ENCODE results near the gene LTBR.

The LTBR gene

DNA sequence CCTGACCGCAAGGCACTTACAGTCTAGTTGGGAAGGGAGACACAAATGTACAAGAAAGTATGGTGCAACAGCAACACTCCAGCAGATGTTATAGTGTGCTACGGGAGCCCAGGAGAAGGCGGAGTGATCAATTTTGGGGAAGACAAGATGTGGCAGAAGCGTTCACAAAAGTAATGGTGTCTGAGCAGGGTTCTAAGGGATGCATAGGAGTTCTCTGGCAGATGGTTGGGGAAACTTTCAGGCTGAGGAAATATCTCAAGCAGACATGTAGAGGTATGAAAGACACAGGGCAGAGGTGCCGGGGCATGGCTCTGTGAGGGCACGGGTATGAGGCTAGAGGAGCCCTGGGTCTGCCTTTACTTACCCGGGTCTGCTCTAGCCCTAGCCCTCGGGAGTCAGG is 37.0 kb upstream of the LTBR start:
- DNase-seq (ENCODE audit: low read depth): no peak

DNA sequence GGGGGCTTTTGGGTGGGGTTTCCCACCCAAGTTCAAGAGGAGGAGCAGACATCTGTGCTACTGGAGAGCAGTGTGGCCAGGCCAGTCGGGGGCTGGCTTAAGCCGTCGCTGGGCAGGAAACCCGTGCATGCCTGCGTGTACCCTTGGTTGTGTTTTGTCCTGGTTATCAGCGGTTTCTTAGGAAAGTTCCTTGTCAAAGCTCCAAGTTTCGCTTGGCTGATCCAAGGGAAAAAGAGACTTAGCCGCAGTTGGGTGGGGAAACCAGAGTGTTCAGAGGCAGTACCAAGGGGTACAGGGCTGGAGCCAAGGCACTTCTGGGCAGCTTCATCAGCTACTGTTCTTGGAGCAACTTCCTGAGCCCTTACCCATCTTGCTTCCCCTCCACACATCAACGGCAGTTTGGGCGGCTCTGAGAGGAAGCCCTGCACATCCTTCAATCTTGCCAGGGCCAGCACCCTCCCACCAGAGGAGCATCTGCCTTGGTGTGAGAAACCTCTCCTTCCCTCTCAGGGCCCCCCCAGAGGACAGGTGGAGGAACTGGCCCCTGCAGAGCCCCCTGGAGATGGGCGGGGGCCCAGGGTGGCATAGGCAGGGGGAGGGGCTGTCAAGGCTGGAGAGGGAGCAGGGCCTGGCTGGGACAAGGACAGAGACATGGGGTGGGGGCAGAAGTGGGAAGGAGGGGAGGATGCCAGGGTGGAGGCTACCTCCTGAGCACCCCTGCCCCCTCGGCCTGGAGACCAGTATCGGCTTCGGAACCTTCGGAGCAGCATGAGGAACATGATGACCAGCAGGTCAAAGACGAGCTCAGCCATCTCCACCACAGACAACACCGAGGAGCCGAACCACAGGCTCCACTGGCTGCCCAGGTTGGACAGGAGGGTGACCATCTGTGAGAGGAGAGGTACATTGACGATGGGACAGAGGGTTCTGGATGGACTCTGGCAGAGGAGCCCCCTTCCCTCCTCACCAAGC is 36.3 kb upstream of the LTBR start:
- no peak for DNase-seq (ENCODE audit: low read depth)

DNA sequence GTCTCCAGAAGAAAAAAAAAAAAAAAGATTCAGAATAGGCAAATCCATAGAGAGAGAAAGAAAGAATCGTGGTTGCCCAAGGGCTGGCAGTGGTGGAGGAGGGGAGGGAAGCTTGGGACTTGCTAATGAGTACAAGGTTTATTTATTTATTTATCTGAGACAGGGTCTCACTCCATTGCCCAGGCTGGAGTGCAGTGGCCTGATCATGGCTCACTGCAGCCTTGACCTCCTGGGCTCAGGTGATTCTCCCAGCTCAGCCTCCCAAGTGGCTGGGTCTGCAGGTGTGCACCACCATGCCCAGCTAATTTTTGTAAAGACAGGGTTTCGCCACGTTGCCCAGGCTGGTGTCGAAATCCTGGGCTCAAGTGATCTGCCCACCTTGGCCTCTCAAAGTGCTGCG is 32.3 kb upstream of the LTBR start:
- no peak for DNase-seq (ENCODE audit: low read depth)

DNA sequence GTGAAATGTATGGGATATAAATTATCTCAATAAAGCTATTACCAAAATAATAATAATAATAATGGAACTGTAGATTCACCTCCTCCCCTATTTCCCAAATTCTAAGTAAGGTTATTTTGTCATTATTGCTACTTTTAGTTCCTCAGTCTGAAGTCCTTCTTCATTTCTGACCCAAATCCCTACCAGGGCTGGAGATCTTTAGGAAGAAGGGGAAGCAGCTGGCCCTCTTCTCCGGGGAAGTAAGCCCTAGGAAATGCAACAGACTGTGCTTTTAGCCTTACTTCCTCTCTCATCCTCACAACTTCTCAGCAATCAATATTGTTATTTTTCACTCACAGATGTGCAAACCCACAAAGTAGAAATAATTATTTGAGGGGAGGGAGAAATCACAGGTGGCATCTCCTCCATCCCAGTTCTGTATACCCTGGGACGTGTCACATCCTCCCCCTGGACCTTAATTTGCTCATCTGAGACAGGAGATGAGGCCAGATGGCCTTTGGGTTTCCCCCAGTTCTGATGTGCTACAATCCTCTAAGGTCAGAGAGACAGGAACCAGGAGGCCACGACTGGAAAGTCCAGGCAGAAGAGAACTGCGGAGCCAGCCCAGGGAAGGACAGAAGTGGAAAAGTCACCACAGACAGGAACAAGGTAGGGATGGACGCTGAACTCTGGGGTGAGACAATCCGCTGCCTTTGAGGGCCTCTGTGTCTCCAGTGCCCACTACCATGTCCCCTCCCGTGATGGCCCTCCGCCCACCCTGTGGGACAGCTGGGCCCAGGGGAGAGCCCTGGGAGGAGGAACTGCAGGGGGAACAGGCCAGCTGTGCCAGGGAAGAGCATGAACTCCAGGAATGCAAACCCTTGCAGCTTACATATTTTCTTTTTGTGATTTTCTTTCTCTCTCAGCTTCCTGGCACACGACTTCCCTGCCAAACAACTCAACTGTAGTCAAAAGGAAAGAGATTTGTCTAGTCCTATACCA is 31.5 kb upstream of the LTBR start:
- no peak for DNase-seq (ENCODE audit: low read depth)

DNA sequence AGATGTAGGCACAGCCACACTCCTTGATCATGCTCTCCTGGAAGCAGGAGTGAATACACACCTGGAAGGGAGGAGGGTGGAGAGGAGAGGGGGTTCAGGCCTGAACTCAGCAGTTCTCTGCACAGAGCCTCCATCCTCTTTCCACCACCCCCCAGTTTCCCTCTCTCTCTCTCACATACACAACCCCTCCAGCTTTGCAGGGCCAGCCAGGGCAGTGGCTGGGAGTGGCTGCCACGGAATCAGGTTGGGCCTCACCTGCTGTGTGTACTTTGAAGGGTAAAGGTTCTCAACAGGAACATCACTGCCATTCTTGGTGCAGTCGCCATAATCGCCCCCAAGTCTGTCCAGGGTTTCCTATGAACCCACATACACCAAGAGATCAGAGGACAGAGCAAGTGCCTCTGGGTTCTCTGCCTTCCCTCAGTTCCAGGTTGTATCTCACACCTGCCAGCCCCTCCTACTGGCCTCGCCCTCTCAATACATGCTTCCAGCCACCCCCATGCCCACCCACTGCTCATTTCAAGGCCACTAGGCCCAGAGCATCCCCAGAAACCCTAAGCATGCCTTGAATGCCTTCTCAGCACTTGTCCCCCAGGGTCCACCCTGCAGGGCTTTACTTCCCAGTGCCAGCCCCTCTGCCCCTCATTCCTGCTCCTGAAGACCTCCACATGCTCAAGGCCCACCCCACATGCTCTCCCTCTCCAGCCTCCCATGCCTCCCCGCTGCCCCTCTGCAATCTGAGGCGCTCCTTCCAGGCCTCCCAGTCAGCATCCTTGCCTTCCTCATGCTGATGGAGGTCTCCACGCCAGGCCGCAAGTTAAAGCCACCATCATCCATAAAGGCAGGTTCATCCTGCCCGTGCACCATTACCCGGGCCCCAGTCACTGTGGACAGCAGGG is 29.2 kb upstream of the LTBR start:
- DNase-seq (ENCODE audit: low read depth): no peak

DNA sequence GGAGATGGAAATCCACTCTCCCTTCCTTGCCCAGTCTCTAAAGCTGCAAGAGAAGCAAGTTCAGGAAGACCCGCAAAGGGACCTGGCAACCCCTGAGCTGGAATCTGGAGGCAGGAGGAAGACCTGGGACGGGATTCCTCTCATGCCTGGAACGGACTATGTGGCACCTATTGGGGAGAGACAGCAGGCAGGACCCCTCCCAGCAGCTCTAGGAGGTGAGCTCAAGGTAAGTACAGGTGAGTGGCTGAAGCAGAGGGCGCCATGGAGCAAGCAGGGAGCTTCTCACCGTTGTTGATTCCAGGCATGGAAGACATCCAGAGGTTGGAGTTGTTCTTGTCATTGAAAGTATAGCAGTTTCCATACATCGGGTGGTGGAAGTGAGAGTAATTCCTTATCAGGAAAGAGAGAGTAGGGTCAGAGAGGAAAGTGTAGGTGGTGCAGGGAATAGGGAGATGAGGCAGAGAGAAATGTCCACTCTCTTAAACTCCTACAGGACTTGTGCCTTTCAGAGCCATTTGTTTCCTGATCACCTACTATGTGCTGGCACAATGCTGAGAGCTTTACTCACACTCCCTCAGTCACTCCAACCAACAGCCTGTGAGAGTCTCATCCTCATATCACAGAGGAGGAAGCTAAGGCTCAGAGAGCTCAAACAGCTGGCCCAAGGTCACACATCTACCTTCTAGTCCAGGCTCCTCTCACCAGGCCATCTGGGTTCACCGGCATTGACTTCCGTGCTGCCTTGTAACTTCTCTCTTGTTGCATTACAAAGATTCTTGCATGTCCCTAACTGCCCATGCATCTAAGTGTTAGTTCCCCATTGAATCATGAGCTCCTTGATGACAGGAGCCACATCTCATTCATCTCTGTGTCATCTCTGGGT is 28.2 kb upstream of the LTBR start:
- no peak for DNase-seq (ENCODE audit: low read depth)

DNA sequence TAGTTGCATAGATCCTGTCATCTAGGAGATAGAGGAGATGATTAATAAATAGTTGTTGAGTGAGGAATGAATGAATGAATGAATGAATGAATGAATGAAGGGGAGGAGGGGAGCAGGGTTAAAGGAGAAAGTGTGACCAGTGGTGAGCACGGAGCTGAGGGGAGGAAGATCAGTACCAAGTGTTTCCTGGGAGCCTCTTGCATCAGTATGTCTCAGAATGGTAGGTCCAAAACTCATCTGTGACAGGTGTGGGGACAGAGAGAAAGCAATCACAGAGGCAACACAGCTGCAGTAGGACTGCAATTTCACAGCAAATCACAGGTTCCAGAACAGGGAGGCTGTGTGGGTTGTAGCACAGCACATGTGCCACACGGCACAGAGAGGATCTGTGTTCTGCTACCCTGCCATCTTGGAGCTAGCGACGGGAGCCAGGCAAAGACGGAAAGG is 27.6 kb upstream of the LTBR start:
- DNase-seq (ENCODE audit: low read depth): no peak

DNA sequence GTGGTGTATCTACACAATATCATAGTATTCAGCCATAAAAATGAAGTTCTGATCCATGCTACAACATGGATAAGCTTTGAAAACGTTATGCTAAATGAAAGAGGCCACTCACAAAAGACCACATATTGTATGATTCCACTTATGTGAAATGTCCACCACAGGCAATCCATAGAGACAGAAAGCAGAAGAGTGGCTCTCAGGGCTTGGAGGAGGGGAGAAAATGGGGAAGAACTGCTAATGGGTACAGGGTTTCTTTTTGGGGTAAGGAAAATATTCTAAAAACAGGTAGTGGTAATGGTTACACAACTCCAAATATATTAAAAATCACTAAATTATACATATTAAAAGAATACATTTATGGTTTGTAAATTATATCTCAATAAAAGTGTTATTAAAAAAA is 25.1 kb upstream of the LTBR start:
- no peak for DNase-seq (ENCODE audit: low read depth)

DNA sequence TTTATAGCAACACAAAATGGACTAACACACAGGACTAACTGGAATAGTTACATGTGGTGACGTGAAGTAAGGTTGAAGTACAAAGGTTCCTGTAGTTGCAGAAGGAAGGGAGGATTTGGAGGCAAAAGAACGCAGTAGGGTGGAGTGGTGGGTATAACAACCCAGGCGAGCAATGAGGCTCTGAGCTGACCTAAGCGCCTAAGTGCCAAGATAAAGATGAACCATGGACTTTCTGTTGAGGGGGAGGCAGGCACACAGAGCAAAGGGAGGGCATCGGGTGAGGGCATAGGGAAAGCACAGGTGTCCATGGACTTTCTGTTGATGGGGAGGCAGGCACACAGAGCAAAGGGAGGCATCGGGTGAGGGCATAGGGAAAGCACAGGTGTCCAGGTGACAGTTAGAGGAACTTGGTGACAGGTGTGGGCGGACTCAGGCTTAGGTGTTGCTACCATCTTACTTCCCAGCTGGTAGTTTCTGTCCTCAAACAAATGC is 23.8 kb upstream of the LTBR start:
- DNase-seq (ENCODE audit: low read depth): no peak

DNA sequence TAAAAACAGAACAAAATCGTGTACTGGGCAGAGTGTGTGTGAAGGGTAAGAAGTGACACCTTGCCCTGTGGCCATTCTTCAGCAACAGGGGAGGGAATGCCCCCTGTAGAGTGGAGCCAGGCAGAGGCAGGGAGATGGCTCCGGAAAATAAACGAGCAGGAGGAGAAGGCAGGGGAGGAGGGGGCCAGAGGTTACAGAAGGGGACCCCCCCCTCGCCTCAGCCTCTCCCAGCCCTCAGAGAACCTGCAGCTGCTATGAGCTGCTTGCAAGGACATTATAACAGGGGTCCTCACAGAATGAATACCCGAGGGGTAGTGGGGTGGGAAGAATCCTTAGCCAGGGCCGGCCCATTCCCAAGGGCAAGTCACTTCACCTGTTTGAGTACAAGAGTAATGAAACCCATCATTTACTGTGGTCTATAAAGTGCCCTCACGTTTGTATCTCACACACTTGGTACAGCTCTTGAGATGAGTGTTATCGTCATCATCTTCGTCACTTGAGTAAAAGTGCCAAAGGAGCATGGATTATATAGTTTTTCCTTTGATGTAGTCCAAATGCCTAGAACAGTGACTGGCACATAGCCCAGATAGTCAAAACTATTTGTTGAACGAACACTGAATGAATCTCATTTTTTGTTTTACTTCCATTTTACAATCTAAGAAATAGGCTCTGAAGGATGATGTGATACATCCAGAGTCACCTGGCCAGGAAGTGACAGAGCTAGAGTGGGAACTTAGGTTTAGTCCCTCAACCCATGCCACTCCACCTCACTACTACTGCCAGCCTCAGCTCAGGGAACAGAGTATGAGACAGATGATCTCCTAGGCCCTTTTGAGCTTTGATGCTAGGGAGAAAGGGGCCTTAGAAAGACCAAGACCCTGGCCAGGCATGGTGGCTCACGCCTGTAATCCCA is 23.1 kb upstream of the LTBR start:
- DNase-seq (ENCODE audit: low read depth): no peak

DNA sequence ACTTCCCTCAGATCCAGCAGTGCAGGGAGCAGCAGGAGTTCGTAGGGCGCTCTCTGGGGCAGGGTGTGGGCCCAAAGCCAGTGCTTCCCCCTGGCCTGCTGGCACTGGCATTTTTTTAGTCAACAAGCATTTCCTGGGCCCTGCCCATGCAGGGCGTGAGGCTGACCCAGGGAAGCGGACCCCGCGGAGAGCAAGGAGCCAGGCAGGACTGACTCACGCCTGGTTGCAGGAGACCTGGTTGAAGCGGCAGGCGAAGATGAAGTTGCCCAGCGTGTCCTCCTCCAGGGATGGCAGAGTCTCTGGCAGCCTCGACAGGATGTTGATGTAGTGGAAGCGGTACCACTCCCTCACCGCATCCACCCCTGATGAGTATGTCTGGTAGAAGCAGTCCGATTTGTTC is 22.1 kb upstream of the LTBR start:
- DNase-seq (ENCODE audit: low read depth): no peak

DNA sequence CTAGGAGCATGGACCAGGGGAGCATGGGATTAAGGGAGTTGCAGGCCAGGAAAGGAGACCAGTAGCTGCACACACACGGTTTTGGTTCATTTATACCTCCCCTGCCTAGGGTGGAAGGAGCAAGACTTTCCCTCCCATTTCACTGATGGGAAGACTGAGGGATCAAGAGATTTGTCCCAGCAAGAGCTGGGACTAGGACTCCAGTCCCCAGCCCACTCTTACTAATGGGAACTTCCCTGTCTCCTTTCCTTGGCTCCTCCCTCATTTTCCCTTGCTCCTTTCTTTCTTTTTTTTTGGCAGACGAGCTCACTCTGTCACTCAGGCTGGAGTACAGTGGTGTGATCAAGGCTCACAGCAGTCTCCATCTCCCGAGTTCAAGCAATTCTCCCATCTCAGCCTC is 21.6 kb upstream of the LTBR start:
- no peak for DNase-seq (ENCODE audit: low read depth)

DNA sequence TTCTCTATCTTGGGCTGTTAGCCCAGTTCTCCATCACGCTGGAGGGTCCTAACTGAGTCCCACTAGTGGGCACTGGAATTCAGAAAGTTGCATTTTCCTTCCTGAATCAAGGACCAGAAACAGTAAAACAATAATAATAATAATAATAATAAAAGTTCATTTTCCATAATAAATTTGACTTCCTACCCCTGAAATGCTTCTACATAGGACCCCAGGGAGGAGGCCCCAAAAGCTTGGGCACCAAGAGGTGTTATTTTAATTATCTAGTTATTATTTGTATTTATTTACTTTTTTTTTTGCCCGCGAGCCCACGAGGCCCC is 21.0 kb upstream of the LTBR start:
- no peak for DNase-seq (ENCODE audit: low read depth)

DNA sequence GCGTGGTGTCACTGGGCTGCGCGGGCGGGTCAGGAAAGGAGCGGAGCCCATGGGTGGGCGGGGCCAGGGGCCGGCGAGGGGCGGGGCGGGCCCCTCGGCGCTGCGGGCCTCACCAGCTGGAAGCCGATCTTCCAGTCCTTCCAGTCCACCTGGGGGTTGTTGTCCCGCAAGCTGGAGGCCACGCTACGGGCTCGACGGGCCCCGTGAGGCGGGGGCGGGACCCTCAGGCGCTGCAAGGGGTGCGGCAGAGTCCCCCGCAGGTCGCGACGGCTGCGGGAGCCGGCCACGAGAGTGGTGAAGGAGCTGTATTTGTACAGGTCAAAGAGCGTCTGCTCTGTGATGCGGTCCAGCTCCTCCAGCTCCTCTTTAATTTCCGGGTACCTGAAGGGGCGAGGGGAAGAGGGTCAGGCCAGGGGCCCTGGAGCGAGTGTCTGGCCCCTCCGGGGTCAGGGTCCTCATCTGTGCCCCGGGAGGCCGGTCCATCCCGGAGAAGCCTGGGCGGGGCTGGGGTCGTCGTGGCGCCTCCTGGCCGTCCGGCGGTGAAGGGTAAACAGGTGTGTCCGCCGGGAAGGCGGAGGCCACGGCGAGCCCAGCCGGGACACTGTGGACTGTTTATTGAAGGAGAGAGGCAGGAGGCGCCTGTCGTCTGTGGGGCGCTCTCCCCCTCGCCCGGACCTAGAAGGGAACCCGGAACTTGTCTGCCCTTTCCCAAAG is 20.5 kb upstream of the LTBR start:
- no peak for DNase-seq (ENCODE audit: low read depth)

DNA sequence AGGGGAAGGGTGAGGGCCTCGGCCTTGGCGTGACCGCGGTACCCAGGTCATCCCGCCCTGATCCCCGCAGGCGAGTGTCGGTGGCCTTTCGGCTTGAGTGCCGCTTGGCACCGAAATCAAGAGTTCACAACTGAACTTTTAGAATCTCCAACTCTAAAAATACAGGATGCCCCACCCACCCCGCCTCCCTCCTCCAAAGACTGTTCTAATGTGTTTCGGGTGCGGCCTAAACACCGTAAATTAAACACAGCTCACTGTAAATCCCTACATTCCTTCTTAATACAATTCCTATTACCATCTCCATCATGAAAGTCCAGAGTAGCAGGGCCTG is 20.0 kb upstream of the LTBR start:
- DNase-seq (ENCODE audit: low read depth): no peak

DNA sequence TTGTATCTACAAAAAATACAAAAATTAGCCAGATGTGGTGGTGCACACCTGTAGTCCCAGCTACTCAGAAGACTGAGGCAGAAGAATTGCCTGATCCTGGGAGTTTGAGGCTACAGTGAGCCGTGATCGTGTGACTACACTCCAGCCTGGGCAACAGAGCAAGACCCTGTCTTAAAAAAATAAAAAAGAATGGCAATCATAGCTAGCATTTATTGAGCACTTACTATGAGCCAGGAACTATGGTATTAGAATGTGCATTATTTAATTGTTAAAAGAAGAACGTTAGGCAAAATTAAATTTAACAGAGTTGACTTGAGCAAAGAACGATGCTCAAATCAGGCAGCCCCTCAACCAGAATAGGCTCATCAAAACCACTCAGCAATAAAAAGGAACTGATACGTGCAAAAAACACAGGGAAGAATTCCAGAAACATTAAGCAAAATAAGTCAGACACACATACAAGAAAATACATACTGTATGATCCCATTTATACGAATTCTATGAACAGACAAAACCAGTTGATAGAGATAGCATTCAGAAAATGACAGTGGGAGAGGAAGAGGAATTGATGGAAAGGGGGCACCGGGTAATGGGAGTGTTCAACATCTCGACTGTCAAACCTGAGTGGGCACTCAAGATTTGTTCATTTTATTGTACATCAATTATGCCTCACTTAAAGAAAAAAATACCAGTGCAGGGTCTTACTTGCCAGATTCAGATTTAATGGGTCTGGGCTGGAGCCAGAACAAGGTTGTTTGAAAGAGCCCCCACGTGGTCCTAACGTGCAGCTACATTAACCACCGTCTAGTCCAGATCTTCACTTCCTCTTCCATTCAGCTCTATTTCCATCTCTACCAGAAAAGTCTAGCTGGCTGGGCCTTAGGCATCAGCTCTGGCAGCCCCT is 16.6 kb upstream of the LTBR start:
- DNase-seq (ENCODE audit: low read depth): no peak

DNA sequence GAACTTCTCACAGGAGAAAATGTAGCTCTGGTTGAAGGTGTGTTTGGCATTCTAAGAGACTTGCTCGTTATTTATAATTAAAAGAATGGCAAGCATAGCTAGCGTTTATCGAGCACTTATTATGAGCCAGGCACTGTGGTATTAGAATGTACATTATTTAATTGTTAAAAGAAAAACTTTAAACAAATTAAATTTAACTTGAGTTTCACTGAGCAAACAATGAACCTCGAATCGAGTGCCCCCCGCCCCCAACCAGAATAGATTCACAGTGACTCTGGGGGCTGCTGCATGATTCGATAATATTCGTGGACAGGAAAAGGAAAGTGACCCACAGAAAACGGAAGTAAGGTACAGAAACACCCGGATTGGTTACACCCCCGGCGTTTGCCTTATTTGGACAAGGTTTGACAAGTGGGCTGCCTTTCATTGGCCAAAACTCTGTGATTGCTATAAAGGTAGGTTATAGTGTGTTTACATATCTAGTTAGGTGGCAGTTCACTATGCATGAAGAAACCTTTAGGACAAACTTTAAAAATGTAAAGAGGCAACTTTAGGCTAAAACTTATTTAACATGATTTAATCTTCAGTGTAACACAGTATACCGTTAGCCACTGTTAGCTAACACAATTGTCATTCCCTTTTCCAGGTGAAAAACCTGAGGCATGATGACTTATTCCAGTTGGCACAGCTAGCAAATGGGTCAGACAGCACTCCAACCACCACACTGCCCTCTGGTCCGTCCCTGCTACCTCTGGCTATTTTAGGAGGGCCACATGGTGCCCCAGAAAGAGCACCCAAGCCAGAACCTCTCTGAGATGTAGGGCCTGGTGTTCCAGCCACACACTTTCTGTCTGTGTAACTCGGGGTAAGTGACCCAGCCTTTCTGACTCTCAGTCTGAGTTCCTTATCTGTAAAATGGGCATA is 15.7 kb upstream of the LTBR start:
- no peak for DNase-seq (ENCODE audit: low read depth)

All from GM04504 (cell line).